SU-DHL-6 (cell line): ENCODE results near the gene TNFRSF1B.

Experiments used
- H2AFZ ChIP-seq: fragments of 200-600 bp; sonication (generic); 2 replicates; pipeline ENCODE4 v1.6.1; 2014; ENCODE audit warnings: low read depth, mild to moderate bottlenecking, moderate library complexity, mixed read lengths, antibody characterized with exemption, low read length; ENCODE audit not compliant: severe bottlenecking
- H3F3A ChIP-seq: fragments of 200-600 bp; shearing (Covaris generic); 2 replicates; pipeline ENCODE4 v1.6.0; 2016; ENCODE audit warnings: antibody characterized with exemption, mild to moderate bottlenecking; ENCODE audit not compliant: insufficient read depth
- H3K27ac ChIP-seq: fragments of 200-600 bp; sonication (generic); 2 replicates; pipeline ENCODE4 v1.5.1; 2016; ENCODE audit warnings: low read depth, mild to moderate bottlenecking, low read length, moderate library complexity, mixed read lengths
- H3K27me3 ChIP-seq: fragments of 200-600 bp; sonication (generic), shearing (Covaris generic); 2 replicates; pipeline ENCODE4 v1.6.0; 2014; ENCODE audit warnings: mild to moderate bottlenecking, low read length
- H3K36me3 ChIP-seq: fragments of 200-600 bp; sonication (generic); 2 replicates; pipeline ENCODE4 v1.6.1; 2014; ENCODE audit warnings: mild to moderate bottlenecking, low read length, mixed read lengths
- H3K4me2 ChIP-seq: fragments of 300-600, 200-600 bp; shearing (Covaris generic), sonication (generic); 2 replicates; pipeline ENCODE4 v1.6.0; 2014; ENCODE audit warnings: low read length, low read depth, mild to moderate bottlenecking; ENCODE audit not compliant: poor library complexity, severe bottlenecking
- H3K4me3 ChIP-seq: fragments of 200-600 bp; sonication (generic); 2 replicates; pipeline ENCODE4 v1.5.1; 2014; ENCODE audit warnings: antibody characterized with exemption, low read length, mild to moderate bottlenecking, mixed read lengths; ENCODE audit not compliant: insufficient read depth, poor library complexity, severe bottlenecking
- H3K79me2 ChIP-seq: fragments of 200-600 bp; sonication (generic); 2 replicates; pipeline ENCODE4 v1.6.1; 2014; ENCODE audit warnings: mild to moderate bottlenecking, low read length, moderate library complexity; ENCODE audit not compliant: insufficient read depth
- H3K9ac ChIP-seq: fragments of 200-600 bp; sonication (generic); 2 replicates; pipeline ENCODE4 v1.7.0; 2014; ENCODE audit warnings: mild to moderate bottlenecking, low read length
- H3K9me2 ChIP-seq: fragments of 200-600 bp; sonication (generic); replicated peaks from 2 replicates; pipeline ENCODE4 v1.6.1; 2014; ENCODE audit warnings: low read length; ENCODE audit not compliant: insufficient read depth
- H3K9me3 ChIP-seq: fragments of 200-600 bp; sonication (generic); 2 replicates; pipeline ENCODE4 v1.6.1; 2014; ENCODE audit warnings: low read length, mixed read lengths; ENCODE audit not compliant: insufficient read depth
- H4K20me1 ChIP-seq: fragments of 200-600 bp; sonication (generic); 2 replicates; pipeline ENCODE4 v1.6.1; 2014; ENCODE audit warnings: low read depth, mild to moderate bottlenecking, antibody characterized with exemption, low read length, moderate library complexity, mixed read lengths
- EZH2phosphoT487 ChIP-seq: fragments of 200-600 bp; sonication (generic), shearing (Covaris generic); conservative IDR thresholded peaks from 2 replicates; pipeline ENCODE4 v1.6.1; 2018; ENCODE audit warnings: mild to moderate bottlenecking, antibody characterized with exemption, low read length, moderate library complexity, mixed read lengths
- TF ChIP-seq, protein P1 (sequence below): fragments of 200-600 bp; sonication (generic); IDR thresholded peaks from one replicate; pipeline ENCODE4 v1.5.1; 2017; ENCODE audit warnings: antibody characterized with exemption, mild to moderate bottlenecking, low read length, moderate library complexity; ENCODE audit not compliant: insufficient read depth, poor library complexity, severe bottlenecking

Gene TNFRSF1B

DNA sequence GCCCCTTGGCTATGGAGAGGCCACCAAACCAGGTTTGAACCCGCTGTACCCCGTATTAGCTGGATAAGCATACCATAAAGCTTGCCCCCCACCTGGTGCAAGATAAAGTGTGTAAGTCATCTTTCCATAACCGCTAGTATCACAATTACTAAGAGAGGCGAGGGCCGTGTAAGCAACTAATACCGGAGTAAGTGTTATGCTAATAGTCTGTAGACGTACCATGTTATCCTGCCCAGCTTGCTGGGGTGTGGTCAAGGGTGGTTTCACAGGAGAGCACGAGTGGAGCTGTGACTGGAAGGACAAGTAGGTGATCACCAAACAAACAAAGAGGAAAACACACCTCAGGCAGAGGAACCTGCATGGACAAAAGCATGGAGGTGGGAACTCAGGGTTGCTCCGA lies 3.6 kb upstream of the TNFRSF1B start:
- H3K4me2 ChIP-seq, result no peak overlapping the region
- no peaks in the 10 kb centered on the region for H3F3A ChIP-seq
- H3K9me3 ChIP-seq, result no peaks in the 10 kb centered on the region
- H3K9ac ChIP-seq, result no peak overlapping the region
- H3K9me2 ChIP-seq, result no peaks in the 10 kb centered on the region
- TF ChIP-seq EZH2phosphoT487, result no peak
- TF ChIP-seq, protein P1, sequence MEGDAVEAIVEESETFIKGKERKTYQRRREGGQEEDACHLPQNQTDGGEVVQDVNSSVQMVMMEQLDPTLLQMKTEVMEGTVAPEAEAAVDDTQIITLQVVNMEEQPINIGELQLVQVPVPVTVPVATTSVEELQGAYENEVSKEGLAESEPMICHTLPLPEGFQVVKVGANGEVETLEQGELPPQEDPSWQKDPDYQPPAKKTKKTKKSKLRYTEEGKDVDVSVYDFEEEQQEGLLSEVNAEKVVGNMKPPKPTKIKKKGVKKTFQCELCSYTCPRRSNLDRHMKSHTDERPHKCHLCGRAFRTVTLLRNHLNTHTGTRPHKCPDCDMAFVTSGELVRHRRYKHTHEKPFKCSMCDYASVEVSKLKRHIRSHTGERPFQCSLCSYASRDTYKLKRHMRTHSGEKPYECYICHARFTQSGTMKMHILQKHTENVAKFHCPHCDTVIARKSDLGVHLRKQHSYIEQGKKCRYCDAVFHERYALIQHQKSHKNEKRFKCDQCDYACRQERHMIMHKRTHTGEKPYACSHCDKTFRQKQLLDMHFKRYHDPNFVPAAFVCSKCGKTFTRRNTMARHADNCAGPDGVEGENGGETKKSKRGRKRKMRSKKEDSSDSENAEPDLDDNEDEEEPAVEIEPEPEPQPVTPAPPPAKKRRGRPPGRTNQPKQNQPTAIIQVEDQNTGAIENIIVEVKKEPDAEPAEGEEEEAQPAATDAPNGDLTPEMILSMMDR, result no peak
- no peaks in the 10 kb centered on the region for H3K27me3 ChIP-seq
- H2AFZ ChIP-seq, result no peak overlapping the region
- no peak overlapping the region for H3K4me3 ChIP-seq
- H4K20me1 ChIP-seq, result no peaks in the 10 kb centered on the region
- no peak overlapping the region for H3K27ac ChIP-seq
- no peaks in the 10 kb centered on the region for H3K79me2 ChIP-seq
- H3K36me3 ChIP-seq, result no peaks in the 10 kb centered on the region

DNA sequence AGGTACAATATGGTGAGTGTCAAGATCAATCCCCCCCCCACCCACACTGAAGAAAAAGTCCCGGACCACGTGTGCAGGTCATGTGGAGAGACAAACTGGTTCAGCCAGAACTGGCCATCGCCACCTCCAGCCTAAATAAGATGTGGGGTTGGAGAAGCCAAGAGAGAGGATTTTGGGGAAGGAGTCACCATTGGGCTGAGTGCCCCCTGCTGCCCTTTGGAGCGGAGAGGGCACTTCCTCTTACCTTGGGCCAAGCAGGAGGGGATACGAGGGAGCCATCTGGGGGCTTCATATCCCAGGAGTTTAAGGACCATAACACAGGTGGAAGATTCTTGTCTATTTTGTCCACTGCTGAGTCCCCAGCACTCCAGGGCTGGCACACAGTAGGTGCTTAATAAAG lies 2.6 kb upstream of the TNFRSF1B start:
- Histone ChIP-seq H3K9ac (no peak overlapping the region), H3K36me3 (no peaks in the 10 kb centered on the region)
- TF ChIP-seq EZH2phosphoT487, result no peak
- TF ChIP-seq, protein P1, result no peak

DNA sequence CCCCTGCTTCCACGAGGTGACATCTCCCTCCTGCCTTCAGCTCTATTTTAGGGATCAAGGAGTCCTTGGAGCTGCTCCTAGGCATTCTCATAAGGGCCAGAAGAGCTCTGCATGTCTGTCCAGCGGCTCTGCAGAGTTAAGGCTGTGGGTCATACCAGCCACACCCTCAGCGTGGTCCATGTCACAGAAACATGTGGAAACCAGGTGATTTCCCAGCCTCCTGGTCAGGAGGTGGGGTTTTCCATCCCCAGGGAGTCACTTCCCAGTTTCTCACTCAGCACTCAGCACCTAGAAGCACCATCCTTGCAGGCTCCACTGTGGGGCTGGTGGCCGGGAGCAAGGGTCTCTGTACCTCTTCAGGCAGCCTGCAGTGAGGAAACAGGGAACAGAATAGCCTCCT lies 1.4 kb upstream of the TNFRSF1B start:
- Histone ChIP-seq H3K27ac (no peak overlapping the region), H3F3A (no peaks in the 10 kb centered on the region), H2AFZ (no peak overlapping the region), H3K4me3 (no peak overlapping the region), H3K4me2 (no peak overlapping the region), H3K9me2 (no peaks in the 10 kb centered on the region), H3K79me2 (no peaks in the 10 kb centered on the region), H3K36me3 (no peaks in the 10 kb centered on the region), H3K9me3 (no peaks in the 10 kb centered on the region), H3K9ac (no peak overlapping the region), H4K20me1 (no peaks in the 10 kb centered on the region), H3K27me3 (no peaks in the 10 kb centered on the region)
- TF ChIP-seq, protein P1, result no peak
- TF ChIP-seq EZH2phosphoT487, result no peak

More for the DNA sequence above, 2.6 kb upstream of the TNFRSF1B start:
- Histone ChIP-seq H4K20me1 (no peaks in the 10 kb centered on the region), H2AFZ (no peak overlapping the region), H3K27me3 (no peaks in the 10 kb centered on the region), H3K4me3 (no peak overlapping the region), H3K4me2 (no peak overlapping the region), H3K27ac (no peak overlapping the region), H3K79me2 (no peaks in the 10 kb centered on the region), H3K9me3 (no peaks in the 10 kb centered on the region), H3K9me2 (no peaks in the 10 kb centered on the region), H3F3A (no peaks in the 10 kb centered on the region)
